Limb (tissue), 2 donors: ENCODE data around the gene CT45A5.
"Not testable (repeated sequence)": the region's sequence is repeated elsewhere in the genome, so short reads cannot be mapped to it uniquely, and the experiment has no call there.

Source experiments
- DNase-seq, 2 donors: peaks; one replicate each; pipeline ENCODE4 v3.0.0-alpha.2; 2016; ENCODE audit errors: extremely low spot score in 2 of 2

CT45A5 gene, protein sequence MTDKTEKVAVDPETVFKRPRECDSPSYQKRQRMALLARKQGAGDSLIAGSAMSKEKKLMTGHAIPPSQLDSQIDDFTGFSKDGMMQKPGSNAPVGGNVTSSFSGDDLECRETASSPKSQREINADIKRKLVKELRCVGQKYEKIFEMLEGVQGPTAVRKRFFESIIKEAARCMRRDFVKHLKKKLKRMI

GRCh38 chrX:135785403-135785802 lies at the start of gene CT45A5:
CT45A5 (minus strand) TSS chrX:135785503; CDS start chrX:135781729, 3,774 bp downstream.
- not testable (repeated sequence) for DNase-seq

GRCh38 chrX:135819912-135820311 lies 34.6 kb upstream of the CT45A5 start, which contains the start of gene CT45A2:
CT45A2 (minus strand) TSS chrX:135820012; CDS start chrX:135816265, 3,747 bp downstream.
- DNase-seq: not testable (repeated sequence)

- not testable (repeated sequence) for DNase-seq
These were observed 17.4 kb upstream of the CT45A5 start, which contains the start of gene CT45A6 for GRCh38 chrX:135802687-135803086. CT45A6 (minus strand) TSS chrX:135802787; CDS start chrX:135798993, 3,794 bp downstream.

GRCh38 chrX:135768091-135768490 lies 17.2 kb downstream of the CT45A5 start, which contains the start of gene CT45A3:
CT45A3 (minus strand) TSS chrX:135768191; CDS start chrX:135764444, 3,747 bp downstream.
- DNase-seq: not testable (repeated sequence)

DNA sequence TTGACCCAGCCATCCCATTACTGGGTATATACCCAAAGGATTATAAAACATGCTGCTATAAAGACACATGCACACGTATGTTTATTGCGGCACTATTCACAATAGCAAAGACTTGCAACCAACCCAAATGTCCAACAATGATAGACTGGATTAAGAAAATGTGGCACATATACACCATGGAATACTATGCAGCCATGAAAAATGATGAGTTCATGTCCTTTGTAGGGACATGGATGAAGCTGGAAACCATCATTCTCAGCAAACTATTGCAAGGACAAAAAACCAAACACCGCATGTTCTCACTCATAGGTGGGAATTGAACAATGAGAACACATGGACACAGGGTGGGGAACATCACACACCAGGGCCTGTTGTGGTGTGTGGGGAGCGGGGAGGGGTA lies 40.6 kb downstream of the CT45A5 start:
- not testable (repeated sequence) for DNase-seq

DNA sequence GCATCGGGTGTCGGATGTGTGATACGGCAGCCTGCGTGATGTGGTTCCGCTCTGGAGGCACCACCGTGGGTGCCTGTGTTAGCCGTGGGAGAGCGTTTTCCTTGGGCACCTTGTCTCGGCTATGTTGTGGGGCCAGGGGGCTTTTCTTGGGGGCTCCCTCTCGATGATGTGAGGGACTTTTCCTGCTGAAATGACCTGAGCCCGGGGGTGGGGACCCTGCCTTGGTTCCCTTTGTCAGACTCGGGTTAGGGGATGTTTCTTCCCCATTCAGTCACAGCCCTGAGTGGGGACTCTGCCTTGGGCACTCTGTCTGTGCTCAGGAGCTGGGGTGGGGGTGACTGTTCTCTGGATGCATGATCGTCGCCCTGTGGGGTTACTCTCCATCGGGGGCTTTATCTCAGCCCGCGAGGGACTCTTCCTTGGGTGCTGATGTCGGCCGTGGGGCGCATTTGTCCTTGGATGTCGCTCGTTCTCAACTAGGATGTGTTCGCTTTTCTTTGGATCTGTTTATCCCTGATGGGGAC lies 44.0 kb downstream of the CT45A5 start:
- DNase-seq: no peak

- no peak for DNase-seq
These were observed 44.6 kb downstream of the CT45A5 start for GRCh38 chrX:135740681-135741149.

- DNase-seq: no peak
These were observed 47.8 kb downstream of the CT45A5 start for GRCh38 chrX:135737366-135738071.

DNA sequence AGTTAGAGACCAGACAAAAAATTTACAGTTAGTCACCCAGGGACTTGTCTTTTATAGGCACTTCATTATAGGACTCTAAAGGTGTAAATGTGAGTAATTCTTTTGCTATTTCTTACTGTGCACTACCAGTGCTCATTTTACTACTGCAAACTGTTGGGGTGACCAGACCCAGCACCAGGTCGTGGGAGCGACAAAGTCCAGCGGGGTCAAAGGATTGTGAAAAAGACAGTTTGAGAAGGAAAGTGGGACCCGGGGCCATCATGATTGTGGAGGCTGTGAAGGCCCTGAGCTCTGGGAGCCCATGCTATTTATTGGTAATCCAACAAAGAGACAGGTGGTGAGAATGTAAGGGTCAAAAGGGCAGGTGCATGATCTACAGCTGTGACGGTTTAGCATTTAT lies 50.6 kb downstream of the CT45A5 start:
- DNase-seq: not testable (repeated sequence)
